NCI-H128 (cell line): ENCODE measurements around the gene EP300.

Experiments used
- DNase-seq: peaks from one replicate; lab custom pipeline; 2025; ENCODE audit not compliant: unreplicated experiment; lab: John Stamatoyannopoulos, UW

EP300 gene

GRCh38 chr22:41204066-41204465, 111.7 kb downstream of the EP300 start:
- no peak for DNase-seq

- peak; percentile 88 for DNase-seq
Measured at GRCh38 chr22:41204992-41205900, 112.9 kb downstream of the EP300 start, which contains the start of gene L3MBTL2. Gene L3MBTL2, plus strand, starts transcription at chr22:41205312. Its CDS starts 51 bp downstream, at chr22:41205363.

- no peak for DNase-seq
Measured at GRCh38 chr22:41206719-41207118, 114.3 kb downstream of the EP300 start.

GRCh38 chr22:41215409-41215808, 123.0 kb downstream of the EP300 start:
- no peak for DNase-seq

GRCh38 chr22:41215926-41216325, 123.5 kb downstream of the EP300 start:
- no peak for DNase-seq

GRCh38 chr22:41216984-41217383, 124.6 kb downstream of the EP300 start:
- DNase-seq: no peak

GRCh38 chr22:41217553-41218157, 125.3 kb downstream of the EP300 start:
- DNase-seq: peak; percentile 10

GRCh38 chr22:41222846-41223507, 130.6 kb downstream of the EP300 start:
- no peak for DNase-seq

- no peak for DNase-seq
Measured at GRCh38 chr22:41223535-41223934, 131.1 kb downstream of the EP300 start.

GRCh38 chr22:41226723-41227655, 134.6 kb downstream of the EP300 start:
- no peak for DNase-seq

GRCh38 chr22:41229215-41229614, 136.8 kb downstream of the EP300 start:
- no peak for DNase-seq
